GM20000 (cell line): Measurements from ENCODE around the gene SPTLC3.

Source experiments
- DNase-seq: peaks from one replicate; pipeline ENCODE4 v3.0.0; 2012; ENCODE audit warnings: low spot score
- CTCF ChIP-seq: IDR thresholded peaks from 2 replicates; pipeline ENCODE4 v1.5.1; 2012; ENCODE audit warnings: mild to moderate bottlenecking, control low read depth; ENCODE audit errors: extremely low read depth, missing control alignments

SPTLC3 gene

GRCh38 chr20:13148402-13148801, 139.6 kb downstream of the SPTLC3 start:
- no peak for TF ChIP-seq CTCF

GRCh38 chr20:13148961-13149360, 140.2 kb downstream of the SPTLC3 start:
- DNase-seq = no peak
- TF ChIP-seq CTCF = no peak

More at GRCh38 chr20:13148402-13148801, 139.6 kb downstream of the SPTLC3 start:
- no peak for DNase-seq

- no peak for DNase-seq
- TF ChIP-seq CTCF = no peak
These were observed 140.8 kb downstream of the SPTLC3 start for GRCh38 chr20:13149371-13150105.

GRCh38 chr20:13158369-13158768, 149.6 kb downstream of the SPTLC3 start:
- no peak for DNase-seq
- no peak for TF ChIP-seq CTCF

- DNase-seq = no peak
- TF ChIP-seq CTCF = no peak
These were observed 151.1 kb downstream of the SPTLC3 start for GRCh38 chr20:13159889-13160288.

GRCh38 chr20:13165203-13165602, 156.4 kb downstream of the SPTLC3 start:
- DNase-seq = no peak
- TF ChIP-seq CTCF = no peak

- DNase-seq = no peak
- no peak for TF ChIP-seq CTCF
These were observed 157.2 kb downstream of the SPTLC3 start for GRCh38 chr20:13166011-13166410.
